BJ (cell line): ENCODE results near the gene MAML1. TPM values are rescaled to one million over a fixed set of nuclear protein-coding genes. Genes with fewer than 3 reads are reported as not detected.

Experiments
- CTCF ChIA-PET: fragments of 350-600 bp; formaldehyde crosslinking; extraction: SDS; loops from one replicate; lab custom pipeline; 2021; ENCODE audit warnings: antibody characterized with exemption, inconsistent platforms; lab: Yijun Ruan, JAX
- POLR2A ChIA-PET: fragments of 300-600 bp; sonication (Branson Sonifier 250); formaldehyde crosslinking; extraction: SDS; loops from one replicate; lab custom pipeline; 2021; ENCODE audit warnings: antibody characterized with exemption; lab: Charles Lee
- DNase-seq: peaks from one replicate; pipeline ENCODE4 v3.0.0-alpha.2; 2011; ENCODE audit warnings: low read depth
- H3K27me3 ChIP-seq: 2 replicates; pipeline ENCODE4 v1.6.0; 2011; ENCODE audit warnings: low read length; ENCODE audit not compliant: control insufficient read depth, insufficient read depth
- H3K36me3 ChIP-seq: 2 replicates; pipeline ENCODE4 v1.5.1; 2011; ENCODE audit warnings: low read length; ENCODE audit not compliant: control insufficient read depth, insufficient read depth
- H3K4me3 ChIP-seq: 2 replicates; pipeline ENCODE4 v1.5.1; 2011; ENCODE audit warnings: low read depth, mild to moderate bottlenecking, control low read depth, low read length
- polyA plus RNA-seq: library from polyadenylated mRNA; depleted of rRNA; stranded (reverse); fragments of >200 nt; gene quantifications from 2 replicates; pipeline ENCODE4 v1.2.3, GENCODE V29; 2011
- TF ChIP-seq, protein P1 (sequence below): IDR thresholded peaks from 2 replicates; pipeline ENCODE4 v1.5.1; 2011; ENCODE audit warnings: low read depth, mild to moderate bottlenecking, control low read depth, inconsistent platforms, low read length, moderate library complexity; ENCODE audit not compliant: insufficient read depth

The MAML1 gene
- polyA plus RNA-seq, 1 experiment: 5.3 TPM

- ChIA-PET CTCF (interaction anchor here (1.0 to 2.6 kb wide), 13 partner anchors 8 to 142 kb away, joined by 3 to 19 read pairs (median 7); no protein-coding TSS in a partner anchor), POLR2A (no interaction called here)
- H3K4me3 ChIP-seq: no peak overlapping the region
- TF ChIP-seq, protein P1, sequence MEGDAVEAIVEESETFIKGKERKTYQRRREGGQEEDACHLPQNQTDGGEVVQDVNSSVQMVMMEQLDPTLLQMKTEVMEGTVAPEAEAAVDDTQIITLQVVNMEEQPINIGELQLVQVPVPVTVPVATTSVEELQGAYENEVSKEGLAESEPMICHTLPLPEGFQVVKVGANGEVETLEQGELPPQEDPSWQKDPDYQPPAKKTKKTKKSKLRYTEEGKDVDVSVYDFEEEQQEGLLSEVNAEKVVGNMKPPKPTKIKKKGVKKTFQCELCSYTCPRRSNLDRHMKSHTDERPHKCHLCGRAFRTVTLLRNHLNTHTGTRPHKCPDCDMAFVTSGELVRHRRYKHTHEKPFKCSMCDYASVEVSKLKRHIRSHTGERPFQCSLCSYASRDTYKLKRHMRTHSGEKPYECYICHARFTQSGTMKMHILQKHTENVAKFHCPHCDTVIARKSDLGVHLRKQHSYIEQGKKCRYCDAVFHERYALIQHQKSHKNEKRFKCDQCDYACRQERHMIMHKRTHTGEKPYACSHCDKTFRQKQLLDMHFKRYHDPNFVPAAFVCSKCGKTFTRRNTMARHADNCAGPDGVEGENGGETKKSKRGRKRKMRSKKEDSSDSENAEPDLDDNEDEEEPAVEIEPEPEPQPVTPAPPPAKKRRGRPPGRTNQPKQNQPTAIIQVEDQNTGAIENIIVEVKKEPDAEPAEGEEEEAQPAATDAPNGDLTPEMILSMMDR: 0 out of 2 replicates have a peak, but pooled peaks have one; percentile 7
- no peak for DNase-seq
- H3K27me3 ChIP-seq: no peaks in the 10 kb centered on the region
- H3K36me3 ChIP-seq: peaks cover 6% of the 10 kb centered on the region
These were observed 31.4 kb downstream of the MAML1 start for GRCh38 chr5:179764056-179764455.

GRCh38 chr5:179765400-179765799, 32.8 kb downstream of the MAML1 start:
- CTCF ChIA-PET: interaction anchor here (1.2 to 2.2 kb wide), 3 partner anchors 10 to 32 kb away, joined by 3 to 5 read pairs (median 4); no protein-coding TSS in a partner anchor
- peak; percentile 35 for DNase-seq
- H3K27me3 ChIP-seq: no peaks in the 10 kb centered on the region
- no peak overlapping the region for H3K4me3 ChIP-seq
- H3K36me3 ChIP-seq: peaks cover 13% of the 10 kb centered on the region
- TF ChIP-seq, protein P1: no peak
- POLR2A ChIA-PET: no interaction called here

- ChIA-PET CTCF (interaction anchor here (1.2 to 2.2 kb wide), 4 partner anchors 9 to 27 kb away, joined by 3 to 5 read pairs (median 4); no protein-coding TSS in a partner anchor), POLR2A (no interaction called here)
- no peak for DNase-seq
- TF ChIP-seq, protein P1: no peak
- Histone ChIP-seq H3K27me3 (no peaks in the 10 kb centered on the region), H3K4me3 (no peak overlapping the region), H3K36me3 (peaks cover 15% of the 10 kb centered on the region)
These were observed 33.6 kb downstream of the MAML1 start for GRCh38 chr5:179766021-179766725.

DNA sequence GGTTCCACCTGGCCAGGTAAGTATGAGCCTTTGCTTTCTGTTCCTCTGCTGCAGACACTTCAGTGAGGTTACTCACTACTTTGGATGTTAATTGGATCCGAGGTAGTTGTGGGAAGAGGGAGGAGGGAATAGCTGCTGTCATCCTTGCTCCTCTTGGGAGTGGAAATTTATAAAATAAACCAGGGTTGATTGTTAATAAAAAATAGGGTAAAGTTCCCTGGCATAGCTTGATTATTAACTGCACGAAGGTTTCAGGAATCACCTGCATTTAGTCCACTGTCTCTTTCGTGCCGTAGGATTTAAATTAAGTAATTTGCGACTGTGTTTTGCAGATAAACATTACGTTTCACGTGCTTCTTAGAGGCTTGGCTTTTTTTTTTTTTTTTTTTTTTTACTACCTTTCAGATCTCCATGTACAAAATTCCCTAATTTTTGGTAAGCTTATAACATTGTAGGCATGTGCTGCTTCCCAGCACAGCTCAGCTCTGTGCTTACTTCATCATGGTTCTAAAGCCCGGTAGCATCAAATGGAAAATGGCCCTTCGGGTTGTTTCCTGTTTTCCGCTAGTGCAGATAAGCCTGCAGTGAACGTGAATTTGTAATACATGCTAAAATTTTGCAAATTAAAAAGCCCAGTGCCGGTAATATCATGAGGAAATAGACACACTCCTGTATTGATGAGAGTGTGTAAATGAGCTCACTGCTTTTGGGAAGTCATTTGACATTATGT, 34.3 kb downstream of the MAML1 start:
- H3K36me3 ChIP-seq: peaks cover 16% of the 10 kb centered on the region
- ChIA-PET POLR2A (no interaction called here), CTCF (interaction anchor here (1.2 to 2.2 kb wide), 5 partner anchors 8 to 29 kb away, joined by 3 to 5 read pairs (median 4); no protein-coding TSS in a partner anchor)
- TF ChIP-seq, protein P1: no peak
- H3K27me3 ChIP-seq: no peaks in the 10 kb centered on the region
- H3K4me3 ChIP-seq: no peak overlapping the region
- no peak for DNase-seq

DNA sequence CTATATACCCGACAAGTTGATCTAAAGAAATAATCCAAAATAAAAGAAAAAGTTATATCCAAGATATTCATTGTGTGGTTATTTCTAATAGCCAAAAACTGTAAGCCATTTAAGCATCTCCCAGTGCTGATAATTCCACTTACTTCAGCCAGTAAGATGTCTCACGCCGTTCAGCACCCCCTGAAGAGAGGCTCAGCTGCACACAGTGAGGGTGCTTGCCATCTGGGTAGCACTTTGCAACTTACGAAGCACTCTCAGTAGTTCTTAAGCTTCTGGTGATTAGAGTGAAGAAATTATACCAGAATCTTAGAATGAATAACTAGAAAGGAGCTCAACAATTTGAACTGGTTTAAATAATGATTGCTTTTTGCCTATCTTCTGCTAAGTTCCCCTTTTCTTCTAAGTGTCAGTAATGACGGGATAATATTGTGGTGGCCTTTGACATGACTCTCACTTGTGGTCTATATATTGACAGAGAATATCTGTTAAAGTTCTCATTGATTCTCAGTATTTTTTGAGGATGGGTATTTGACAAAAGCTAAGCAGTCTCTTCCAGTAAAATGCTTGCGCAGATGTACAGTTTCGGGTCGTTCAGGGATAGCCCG, 35.0 kb downstream of the MAML1 start:
- ChIA-PET CTCF (interaction anchor here (1.1 to 2.2 kb wide), 5 partner anchors 7 to 28 kb away, joined by 3 to 5 read pairs (median 4); no protein-coding TSS in a partner anchor), POLR2A (no interaction called here)
- DNase-seq: no peak
- peaks cover 16% of the 10 kb centered on the region for H3K36me3 ChIP-seq
- TF ChIP-seq, protein P1: no peak
- H3K4me3 ChIP-seq: no peak overlapping the region
- H3K27me3 ChIP-seq: no peaks in the 10 kb centered on the region
